NCI-H1694 (cell line): Measurements from ENCODE around the gene CD38.
A peak's percentile ranks its signal among the peaks of the same experiment; 100 is the strongest.

Experiments used
- DNase-seq: peaks from one replicate; lab custom pipeline; 2025; lab: John Stamatoyannopoulos, UW

The CD38 gene

DNA sequence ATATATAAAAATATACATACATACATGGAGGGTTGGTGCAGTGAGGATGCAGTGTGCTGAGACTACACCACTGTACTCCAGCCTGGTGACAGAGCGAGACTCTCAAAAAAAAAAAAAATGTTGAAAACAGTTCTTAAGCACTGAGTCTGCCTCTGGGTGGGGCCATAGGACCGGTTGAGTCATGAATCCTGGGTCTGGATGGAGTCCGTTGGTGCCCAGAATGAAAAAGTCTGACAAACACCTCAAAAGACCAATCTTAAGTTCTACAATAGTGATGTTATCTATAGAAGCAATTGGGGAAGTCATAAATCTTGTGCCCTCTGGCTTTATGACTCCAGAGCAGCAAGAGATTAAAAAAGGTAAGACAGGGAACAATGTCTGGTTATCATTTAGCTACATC is 90.0 kb downstream of the CD38 start:
- no peak for DNase-seq

DNA sequence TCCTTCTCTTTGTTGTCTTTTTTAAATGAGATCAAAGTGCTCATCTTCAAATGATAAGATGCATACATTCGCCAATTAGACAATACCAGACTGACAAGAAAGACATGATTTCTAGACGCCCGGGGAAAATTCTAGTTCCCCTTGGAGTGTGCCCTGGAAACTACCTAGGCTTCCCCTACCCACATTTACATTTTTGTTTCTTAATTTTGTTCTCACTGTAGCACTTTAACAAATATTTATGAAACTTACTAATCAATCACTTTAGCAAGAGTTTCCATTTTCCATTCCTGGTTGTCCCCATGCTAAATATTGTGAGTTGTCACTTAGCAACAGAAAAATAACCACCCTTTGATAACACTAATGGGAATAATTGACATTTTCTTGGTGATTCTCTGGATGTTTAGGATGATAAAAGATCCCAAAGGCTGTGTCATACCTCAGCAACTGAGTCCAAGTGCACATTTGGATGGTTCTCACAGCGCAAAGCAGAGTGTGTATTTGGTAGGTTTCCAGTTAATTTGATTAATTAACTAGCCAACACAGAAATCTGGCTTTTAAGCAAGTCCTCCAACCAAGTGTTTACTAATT is 90.8 kb downstream of the CD38 start:
- no peak for DNase-seq

DNA sequence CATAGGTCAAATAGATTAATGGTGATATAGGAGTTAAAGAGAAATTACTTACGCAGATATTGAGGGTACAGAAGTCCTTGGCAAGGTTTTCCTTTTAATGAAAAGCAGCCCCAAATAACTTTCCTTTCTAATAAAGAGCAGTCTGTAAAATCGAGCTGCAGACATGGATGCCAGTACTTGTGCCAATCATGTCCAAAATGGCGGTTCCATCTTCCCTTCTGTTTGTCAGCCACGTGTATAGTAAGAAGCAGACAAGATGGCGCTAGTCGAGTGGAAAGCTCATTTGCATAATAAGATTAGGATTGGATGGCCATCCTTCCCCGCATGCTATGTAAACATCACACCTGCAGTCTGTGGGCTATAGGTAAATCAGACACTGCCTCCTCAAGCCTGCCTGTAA is 92.0 kb downstream of the CD38 start:
- no peak for DNase-seq

DNA sequence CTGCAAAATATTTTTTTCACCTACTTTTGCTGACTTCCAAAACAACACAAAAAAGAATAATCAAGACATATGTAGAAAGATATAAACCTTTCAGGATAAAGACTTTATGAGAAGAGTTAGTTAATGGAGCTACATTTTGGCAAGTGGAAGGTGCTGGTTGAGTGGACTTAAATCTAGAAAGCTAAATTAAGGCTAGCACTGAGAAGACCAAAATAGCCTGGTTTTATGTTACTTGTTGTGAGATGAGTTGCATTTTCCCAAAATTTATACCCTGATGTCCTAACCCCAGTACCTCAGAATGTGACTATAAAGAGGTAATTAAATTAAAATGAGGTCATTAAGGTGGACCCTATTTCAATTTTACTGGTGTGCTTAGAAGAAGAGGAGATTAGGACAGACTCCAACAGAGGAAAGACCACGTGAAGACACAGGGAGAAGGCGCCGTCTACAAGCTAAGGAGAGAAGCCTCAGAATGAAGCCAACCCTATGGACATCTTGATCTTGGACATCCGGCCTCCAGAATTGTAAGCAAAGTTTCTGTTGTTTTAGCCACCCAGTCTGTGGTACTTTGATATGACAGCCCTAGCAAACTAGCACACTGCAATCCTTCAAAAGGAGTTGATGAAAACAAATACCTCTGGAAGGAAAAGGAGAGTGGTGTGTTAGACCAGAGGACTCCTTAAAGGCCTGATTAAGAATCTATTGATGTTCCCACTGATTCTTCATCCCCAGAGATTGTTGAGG is 93.0 kb downstream of the CD38 start:
- DNase-seq = no peak

DNA sequence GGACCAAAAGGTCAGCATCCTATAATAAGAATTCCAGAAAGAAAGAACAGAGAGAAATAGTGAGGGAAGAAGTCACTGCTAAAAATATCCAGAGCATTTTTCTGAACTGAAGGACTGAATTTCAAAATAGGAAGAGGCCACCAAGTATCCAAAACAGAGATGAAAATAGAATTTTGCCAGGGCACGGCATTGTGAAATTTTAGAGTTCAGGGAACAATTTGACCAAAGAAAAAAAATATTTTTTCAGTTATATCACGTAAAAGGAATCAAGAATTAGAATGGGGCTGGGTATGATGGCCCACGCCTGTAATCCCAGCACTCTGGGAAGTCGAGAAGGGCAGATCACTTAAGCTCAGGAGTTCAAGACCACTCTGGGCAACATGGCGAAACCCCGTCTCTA is 95.0 kb downstream of the CD38 start:
- DNase-seq = no peak

DNA sequence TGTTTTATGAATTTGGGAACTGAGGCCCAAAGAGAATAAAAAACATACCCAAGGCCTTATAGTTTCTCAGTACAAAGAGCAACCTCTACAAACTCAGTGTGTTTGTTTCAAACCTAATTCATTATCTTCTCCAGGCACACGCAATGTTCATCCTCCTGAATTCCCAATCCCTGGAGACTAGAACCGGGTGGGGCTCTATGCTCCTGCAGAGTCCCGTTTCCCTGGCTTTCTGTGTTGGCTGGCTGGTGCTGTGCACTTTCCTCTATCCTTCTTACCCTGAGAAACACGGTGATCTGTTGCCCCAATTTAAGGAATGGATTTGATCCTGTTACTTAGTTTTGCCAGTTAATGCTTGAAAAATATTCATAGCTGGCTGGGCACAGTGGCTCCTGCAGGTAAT is 96.5 kb downstream of the CD38 start:
- no peak for DNase-seq

DNA sequence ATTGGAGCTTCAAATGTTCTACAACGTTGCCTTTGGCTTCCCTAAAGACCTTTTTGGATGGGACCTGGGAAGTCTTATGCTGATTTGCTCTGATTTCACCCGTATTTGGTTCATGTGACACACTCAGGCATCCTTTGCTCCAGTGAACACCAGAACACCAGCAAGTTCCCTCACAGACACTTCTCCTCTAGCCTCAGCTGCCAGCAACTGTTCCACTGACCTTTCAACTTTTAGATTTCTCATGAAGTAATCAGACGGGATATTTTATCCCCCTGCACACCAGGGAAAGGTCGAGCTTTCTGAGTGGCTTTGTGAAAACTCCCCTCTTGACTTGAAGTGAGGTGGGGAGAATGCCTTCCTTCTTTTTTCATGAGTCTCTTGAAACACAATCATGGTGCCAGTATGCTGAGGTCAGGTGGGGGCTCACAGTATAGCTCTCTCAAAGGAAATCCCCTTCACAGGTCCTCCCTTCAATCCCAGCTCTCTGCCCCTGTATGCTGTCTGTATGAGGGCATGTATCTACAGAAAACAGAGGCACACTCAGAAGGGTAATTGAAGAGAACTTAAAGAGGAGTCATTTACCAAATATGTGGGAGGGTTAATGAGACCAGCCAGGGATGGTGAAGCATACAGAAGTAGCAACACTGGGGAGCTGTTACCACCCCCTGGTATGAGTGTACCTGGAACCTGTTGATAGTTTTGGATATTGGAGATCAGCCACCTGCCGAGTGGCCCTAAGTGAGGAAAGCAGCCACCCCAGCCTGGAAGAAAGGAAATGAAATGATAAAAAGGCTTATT is 97.7 kb downstream of the CD38 start:
- no peak for DNase-seq

DNA sequence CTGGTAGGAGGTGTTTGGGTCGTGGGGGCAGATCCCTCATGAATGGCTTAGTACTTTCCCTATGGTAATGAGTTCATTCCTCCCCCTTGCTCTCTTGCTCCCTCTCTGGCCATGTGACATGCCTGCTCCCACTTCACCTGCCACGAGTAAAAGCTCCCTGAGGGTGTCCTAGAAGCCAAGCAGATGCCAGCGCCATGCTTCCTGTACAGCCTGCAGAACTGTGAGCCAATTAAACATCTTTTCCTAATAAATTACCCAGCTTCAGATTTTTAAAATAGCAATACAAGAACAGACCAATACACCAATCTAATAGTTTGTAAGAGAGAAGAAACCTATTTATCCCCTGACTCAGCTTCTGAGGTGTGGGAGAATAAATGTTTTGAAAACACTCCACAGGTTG is 99.9 kb downstream of the CD38 start:
- no peak for DNase-seq

DNA sequence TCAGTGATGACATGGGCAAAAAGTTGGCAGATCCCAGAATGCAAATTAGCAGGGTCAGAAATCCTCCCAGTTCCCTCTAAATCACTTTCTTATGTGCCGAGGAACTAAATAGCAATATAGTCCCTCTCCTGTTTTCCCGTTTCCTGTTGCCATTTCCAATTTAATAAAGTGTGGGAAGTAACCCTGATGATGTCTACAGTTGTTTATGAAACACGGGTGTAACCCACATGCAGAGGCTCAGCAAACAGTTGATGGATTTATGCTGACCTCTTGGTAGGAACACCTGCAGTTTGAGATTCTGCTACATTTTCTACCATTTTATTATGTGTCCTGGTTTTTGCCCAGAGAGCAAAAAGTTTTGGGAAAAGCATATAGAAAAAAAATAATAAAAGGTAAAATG is 103.7 kb downstream of the CD38 start:
- DNase-seq = no peak

DNA sequence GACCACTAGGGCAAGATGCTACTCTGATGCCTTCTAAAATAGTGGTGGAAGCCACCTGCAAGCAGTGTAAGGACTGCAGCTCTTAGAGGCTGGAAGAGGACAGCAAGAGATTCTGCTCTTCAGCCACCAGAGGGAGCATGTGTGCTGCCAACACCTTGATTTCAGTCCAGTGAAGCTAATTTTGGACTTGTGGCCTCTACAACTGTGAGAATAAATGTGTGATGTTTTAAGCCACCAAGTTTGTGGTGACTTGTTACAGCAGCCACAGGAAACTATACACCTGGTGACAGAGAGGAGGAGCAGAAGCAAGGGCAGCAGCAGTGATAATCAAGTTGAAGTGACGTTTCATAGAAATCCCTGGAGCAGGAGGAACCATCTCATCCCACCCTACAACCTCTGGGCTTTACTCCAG is 104.6 kb downstream of the CD38 start:
- peak; percentile 4 for DNase-seq

DNA sequence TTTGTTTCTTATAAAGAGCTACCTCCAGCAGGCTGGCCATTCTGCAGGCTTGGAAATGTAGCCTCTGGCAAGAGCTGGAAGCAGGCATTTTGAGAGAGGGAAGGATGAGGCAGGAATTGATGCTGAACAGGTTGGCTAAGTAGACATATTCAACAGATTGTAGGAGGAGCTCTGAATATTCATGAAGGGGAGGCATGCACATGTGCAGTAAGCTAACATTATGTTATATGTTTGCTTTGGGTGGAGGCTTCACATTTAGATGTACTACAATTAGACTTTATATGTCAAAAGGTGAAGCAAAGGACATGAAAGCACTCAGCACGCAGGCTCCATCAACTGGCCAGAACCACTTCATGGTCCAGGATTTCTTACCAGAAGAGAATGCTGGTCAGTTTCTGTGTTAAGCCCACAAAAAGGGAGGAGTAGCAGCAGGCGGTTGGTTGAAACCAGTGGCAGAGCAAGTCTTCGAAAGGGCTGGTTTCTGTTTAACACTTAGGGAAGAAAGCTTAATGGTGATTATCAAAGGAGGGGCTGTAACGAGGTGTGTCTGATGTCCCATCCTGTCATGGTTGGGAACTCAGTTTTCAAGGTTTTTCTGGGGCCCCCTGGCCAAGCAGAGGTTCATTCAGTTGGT is 105.6 kb downstream of the CD38 start:
- DNase-seq = no peak

DNA sequence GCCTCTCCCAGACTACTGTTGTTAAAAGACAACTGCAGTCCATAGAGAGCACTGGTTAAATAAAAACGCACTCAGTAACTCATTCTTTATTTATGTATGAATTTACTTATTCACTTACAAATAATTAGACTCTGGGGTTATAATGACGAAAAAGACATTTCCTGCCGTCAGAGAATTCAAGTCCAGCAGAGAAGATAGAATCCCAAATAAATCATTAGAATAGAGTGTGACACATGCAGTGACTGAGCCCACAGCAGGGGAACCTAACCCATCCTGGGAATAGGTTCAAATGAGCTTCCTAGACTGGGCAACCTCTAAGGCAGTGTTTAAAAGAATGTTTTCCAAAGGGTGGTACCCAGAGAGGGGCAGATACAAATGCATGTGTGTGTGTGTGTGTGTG is 106.5 kb downstream of the CD38 start:
- DNase-seq = no peak

DNA sequence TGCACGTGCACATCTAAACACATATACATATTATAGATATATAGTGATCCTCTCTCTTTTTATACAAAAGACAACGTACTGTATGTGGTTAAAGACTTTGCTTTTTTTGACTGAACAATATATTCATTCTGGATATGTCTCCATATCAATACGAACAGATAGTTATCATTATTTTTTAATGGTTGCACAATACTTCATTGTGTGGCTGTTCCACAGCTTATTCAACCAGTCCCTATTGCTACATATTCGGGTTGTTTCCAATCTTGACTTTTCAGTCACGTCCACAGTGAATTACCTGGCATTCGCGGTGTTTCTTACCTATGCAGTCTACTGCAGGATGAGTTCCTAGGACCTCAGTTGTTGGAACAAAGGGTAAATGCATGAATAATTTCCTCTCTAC is 107.3 kb downstream of the CD38 start:
- no peak for DNase-seq

DNA sequence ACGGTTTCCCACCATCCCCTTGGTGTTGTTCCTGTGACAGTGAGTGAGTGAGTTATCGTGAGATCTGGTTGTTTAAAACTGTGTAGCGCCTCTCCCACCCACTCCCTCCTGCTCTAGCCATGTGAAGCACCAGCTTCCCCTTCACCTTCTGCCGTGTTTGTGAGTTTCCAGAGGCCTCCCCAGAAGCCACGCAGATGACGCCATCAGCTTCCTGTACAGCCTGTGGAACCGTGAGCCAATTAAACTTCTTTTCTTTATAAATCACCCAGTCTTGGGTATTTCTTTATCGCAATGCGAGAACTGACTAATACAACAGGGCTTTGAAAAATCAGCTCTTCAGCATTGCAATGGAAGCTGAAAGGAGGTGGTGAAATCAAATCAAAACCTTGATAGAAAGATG is 110.4 kb downstream of the CD38 start:
- no peak for DNase-seq

DNA sequence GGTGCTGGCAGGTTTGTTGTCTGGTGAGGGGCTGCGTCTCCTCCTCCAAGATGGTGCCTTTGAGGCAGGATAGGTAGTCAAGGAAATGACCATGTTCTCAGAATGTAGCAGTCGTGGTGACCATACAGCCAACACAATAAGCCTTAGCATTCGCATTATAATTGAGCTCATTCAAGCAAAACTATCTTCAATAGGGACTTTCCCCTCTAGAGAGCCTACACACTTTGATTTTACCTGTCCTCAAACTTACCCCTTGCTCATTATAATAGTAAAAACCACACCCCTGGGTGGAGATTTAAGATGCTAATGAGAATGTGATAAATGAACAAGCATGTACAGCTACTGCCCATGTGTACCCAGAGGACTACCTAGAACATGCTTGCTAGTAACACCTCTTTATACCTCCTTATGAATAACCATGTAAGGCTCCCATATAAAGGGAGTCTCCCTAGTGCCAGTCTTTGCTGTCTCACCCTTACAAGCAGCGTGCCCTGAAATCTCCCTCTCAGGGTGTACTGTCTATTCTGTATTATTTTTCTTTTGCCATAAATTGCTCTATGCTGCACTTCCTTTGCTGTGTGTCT is 112.2 kb downstream of the CD38 start:
- no peak for DNase-seq

DNA sequence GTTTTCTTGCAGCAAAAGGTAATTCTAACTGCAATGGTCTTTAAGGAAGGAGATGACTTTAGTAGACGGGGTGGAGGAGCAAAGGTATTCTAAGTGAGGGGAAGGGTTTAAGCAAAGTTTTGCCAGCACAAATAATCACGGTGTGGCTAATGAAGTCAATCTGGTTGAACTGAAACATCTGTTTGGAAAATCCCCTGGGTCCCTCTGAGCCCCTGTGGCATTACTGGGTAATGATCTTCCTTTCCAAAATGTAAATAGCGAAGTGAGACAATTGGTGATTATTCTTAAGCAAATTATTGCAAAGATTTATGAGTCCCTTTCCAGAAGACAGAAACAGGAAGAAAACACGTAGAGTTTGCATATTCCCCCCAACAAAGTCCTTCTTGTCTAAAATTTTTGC is 113.2 kb downstream of the CD38 start:
- no peak for DNase-seq

DNA sequence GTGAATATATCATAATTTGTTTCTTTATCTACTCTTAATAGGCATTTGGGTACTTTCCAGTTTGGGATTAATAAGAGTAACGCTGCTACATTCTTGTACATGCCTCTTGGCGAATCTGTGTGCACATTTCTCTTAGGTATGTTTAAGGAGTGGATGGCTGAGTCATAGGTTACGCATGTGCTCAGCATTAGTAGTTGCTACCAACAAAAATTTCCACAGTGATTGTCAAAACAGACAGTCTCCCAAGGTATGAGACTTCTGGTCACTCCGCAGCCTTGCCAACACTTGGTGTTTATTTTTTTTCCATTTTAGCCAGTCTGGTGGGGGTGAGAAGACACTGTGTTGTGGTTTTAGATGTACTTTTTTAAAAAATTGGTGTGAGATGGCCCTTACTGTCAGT is 115.8 kb downstream of the CD38 start:
- DNase-seq = no peak

DNA sequence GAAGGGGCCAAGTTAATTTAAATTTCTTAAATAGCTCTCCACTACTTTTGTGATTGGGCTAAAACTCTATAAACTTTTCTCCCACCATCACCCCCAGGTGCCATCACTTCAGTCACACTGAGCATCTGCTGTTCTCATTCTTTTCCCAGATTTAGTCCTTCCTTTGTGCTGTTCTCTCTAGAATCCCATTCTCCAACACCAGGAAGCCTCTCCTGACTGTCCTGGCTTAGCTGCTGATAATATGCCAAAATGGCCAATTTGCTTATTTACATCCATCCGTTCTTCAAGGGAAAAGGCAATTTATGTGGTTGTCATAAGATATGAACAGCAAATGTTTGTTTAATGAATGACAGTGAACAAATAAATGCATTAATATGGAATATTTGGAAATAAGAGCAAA is 116.3 kb downstream of the CD38 start:
- no peak for DNase-seq

DNA sequence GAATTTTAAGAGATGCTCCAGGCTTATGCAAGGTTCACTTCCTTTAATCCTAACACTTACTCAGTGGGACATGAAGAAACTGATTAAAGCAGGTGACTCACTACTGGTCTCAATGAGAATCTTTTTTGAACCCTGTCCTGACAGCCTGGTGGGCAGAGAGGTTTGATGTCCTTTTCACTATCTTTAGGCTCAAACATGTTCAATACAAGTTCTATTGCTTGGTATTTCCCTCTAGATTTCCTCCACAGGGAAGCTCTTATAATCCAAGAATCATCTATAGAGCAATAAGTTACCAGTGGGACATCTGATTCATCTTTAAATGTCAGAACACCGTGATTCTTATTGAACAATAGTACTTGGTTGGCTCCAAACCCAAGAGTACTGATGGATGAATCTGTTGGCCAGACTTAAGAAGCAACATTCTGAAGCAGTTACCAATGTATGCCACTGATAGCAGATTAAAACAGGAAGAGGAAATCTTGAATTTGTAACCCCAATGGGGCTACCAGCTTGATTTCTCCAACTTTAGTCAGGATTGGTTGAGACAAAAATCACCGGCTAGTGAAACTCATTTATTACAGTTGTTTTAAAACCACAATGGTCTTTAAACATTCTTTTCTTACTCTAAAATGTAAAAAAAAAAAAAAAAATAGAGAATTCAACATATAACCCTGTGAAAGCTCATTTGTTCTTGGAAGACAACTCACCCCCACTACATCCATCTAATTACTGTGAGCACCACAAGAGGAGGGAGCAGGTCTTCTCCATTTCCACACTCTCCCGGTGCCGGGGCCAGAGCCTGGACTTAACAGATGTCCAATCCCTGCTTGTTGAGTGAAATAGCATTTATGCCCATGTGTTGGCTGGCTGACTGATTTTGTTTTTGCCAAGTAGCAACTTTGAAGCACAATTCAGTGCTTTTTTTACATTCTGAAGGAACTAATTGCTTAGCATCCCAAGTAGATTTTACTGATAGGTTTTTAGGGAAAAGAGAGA is 117.1 kb downstream of the CD38 start:
- no peak for DNase-seq

DNA sequence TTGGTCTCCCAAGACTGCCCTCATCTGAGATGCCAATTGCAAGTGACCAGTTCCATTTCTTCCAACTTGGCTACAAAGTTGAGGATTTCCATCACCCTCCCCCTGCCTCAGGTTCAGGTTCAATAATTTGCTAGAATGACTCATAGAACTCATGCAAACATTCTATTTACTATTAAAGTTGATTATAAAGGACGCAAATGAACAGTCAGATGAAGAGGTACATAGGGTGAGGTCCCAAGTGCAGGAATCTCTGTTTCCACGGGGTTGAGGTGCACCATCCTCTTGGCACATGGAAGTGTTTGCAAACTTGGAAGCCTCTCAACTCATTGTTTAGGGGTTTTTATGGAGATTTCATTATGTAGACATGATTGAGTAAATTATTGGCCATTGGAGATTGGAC is 119.4 kb downstream of the CD38 start:
- DNase-seq = no peak

DNA sequence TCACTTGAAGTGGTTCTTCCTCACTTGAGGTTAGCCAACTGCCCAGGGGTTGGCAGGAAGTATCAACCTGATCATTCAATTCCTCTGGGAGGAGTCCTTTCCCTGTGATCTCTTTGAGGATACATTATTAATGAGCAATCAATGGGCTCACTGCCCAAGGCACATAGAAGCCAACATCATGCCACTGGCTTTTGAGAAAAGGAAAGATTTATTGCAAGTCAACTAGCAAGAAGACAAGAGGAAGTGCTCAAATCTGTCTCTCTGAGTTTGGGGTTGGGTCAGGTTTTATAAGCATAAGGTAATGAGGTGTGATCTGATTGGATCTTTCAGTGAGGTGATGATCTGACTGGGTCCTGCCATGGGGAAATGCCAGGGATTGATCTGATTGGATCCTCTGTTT is 120.8 kb downstream of the CD38 start:
- DNase-seq = no peak
